ENCODE measurements around the gene ATP8A2. TPM values are rescaled to one million over a fixed set of nuclear protein-coding genes. Genes with fewer than 3 reads are reported as not detected.

ATP8A2 gene
- total and polyA plus RNA-seq, 2 of the 4 experiments (the other 2 are of a cell fraction), result 0.02 to 0.18 TPM

DNA sequence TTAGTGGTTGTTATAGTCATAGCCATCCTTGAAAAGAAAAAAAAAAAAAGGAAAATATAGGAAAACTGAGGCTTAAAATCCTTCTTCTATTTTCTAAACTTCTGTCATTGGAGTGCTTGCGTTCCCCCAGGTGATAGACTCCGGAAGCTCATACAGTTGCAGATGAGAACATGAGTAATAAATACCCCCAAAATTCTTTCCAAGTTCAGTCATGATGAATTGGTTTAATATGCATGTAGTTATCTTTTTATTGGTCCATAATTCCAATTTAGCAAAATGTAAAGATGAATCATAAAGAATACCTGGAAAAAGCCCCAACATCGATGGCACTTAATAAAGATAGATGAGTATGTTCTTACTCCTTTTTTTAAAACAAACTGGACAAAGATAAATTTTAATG, 487.8 kb downstream of the ATP8A2 start:
- no peak overlapping the region for H2BK5ac ChIP-seq (ENCODE audit: low read depth, low read length, poor library complexity, severe bottlenecking)
- H3K4ac ChIP-seq (ENCODE audit: low read depth, low read length), result no peak overlapping the region
- WGBS, 2 experiments (ENCODE audit: extremely low coverage in 2 of 2, insufficient read length in 1 of 2), result no CpG with 5 or more reads among the region's 3 CpGs
- CTCF ChIA-PET, result no interaction called here
- H3K9ac ChIP-seq (ENCODE audit: low read depth, low read length), result no peak overlapping the region
- no peak overlapping the region for H4K91ac ChIP-seq (ENCODE audit: insufficient read depth, low read depth, low read length)
- no peak overlapping the region for H3K4me2 ChIP-seq (ENCODE audit: low read depth, low read length)
- no peaks in the 10 kb centered on the region; the same call in 1 of the 2 replicates for H3K27me3 ChIP-seq (ENCODE audit: control insufficient read depth, insufficient read depth, low read length)
- no peaks in the 10 kb centered on the region for H3K9me1 ChIP-seq (ENCODE audit: insufficient read depth, low read length)
- no peak overlapping the region for H2BK20ac ChIP-seq (ENCODE audit: low read depth, low read length)
- no peaks in the 10 kb centered on the region for H4K20me1 ChIP-seq (ENCODE audit: insufficient read depth, low read length)
- BruUV-seq (replicated peaks), result no TSS peak
- in situ Hi-C loops (cut with MboI; ENCODE audit: low sequenced_read_pairs) (no loop called here), intact Hi-C loops (cut with micrococcal nuclease) (no loop called here), dilution Hi-C loops (cut with HindIII; ENCODE audit: low sequenced_read_pairs, unreplicated experiment) (no loop called here)
- ATAC-seq (ENCODE audit: low read depth), result no peak
- H4K5ac ChIP-seq (ENCODE audit: low read depth, low read length), result no peak overlapping the region
- H3K14ac ChIP-seq (replicated peaks; ENCODE audit: low read depth, low read length), result no peak overlapping the region
- no peaks in the 10 kb centered on the region for H3K4me1 ChIP-seq (ENCODE audit: control insufficient read depth, insufficient read depth, low read length)
- no peak overlapping the region for H2AK9ac ChIP-seq (replicated peaks; ENCODE audit: low read depth, low read length, poor library complexity)
- no peak for DNase-seq
- no peak overlapping the region for H2AK5ac ChIP-seq (ENCODE audit: low read depth, low read length)
- POLR2A ChIA-PET (ENCODE audit: unreplicated experiment), result no interaction called here
- no peak overlapping the region for H3K4me3 ChIP-seq (ENCODE audit: insufficient read depth, low read depth, low read length)
- no peak overlapping the region for H2AFZ ChIP-seq (replicated peaks; ENCODE audit: low read length, poor library complexity)
- H3K9me3 ChIP-seq (ENCODE audit: control insufficient read depth, insufficient read depth, low read length), result no peaks in the 10 kb centered on the region
- H3K18ac ChIP-seq (ENCODE audit: low read depth, low read length), result no peak overlapping the region
- H3K27ac ChIP-seq (ENCODE audit: insufficient read depth, low read length), result no peak overlapping the region
- TF ChIP-seq, protein P1, sequence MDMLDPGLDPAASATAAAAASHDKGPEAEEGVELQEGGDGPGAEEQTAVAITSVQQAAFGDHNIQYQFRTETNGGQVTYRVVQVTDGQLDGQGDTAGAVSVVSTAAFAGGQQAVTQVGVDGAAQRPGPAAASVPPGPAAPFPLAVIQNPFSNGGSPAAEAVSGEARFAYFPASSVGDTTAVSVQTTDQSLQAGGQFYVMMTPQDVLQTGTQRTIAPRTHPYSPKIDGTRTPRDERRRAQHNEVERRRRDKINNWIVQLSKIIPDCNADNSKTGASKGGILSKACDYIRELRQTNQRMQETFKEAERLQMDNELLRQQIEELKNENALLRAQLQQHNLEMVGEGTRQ (IDR thresholded peaks at IDR 0.05; ENCODE audit: low read depth, low read length), result no peak
- no peak overlapping the region for H3K23ac ChIP-seq (ENCODE audit: low read depth, low read length)
- H3K36me3 ChIP-seq (ENCODE audit: control insufficient read depth, insufficient read depth, low read length), result no peaks in the 10 kb centered on the region
- H4K8ac ChIP-seq (ENCODE audit: low read depth in 2 of 2, low read length in 2 of 2), result no peak overlapping the region
- no peak overlapping the region for H2BK120ac ChIP-seq (ENCODE audit: low read depth, low read length)
- H3K56ac ChIP-seq (ENCODE audit: extremely low read depth, insufficient read depth, low read length), result no peak overlapping the region
- no peaks in the 10 kb centered on the region for H3K79me1 ChIP-seq (ENCODE audit: low read depth in 1 of 2, low read length in 2 of 2)
- H2BK15ac ChIP-seq (ENCODE audit: low read depth, low read length), result no peak overlapping the region
